ENCODE measurements around the gene C5orf34.
A peak's percentile ranks its signal among the peaks of the same experiment; 100 is the strongest.
"Not testable (repeated sequence)": the region's sequence is repeated elsewhere in the genome, so short reads cannot be mapped to it uniquely, and the experiment has no call there.

C5orf34 gene

GRCh38 chr5:43484106-43484849 lies 30.7 kb downstream of the C5orf34 start:
- WGBS, 2 experiments, result 5% methylated on average over 32 of the region's 32 CpGs
- H3K9me3 ChIP-seq (ENCODE audit: control insufficient read depth, low read length), result no peaks in the 10 kb centered on the region
- no peaks in the 10 kb centered on the region for H3K27me3 ChIP-seq (ENCODE audit: control insufficient read depth, insufficient read depth, low read length, poor library complexity, severe bottlenecking)
- H3K36me3 ChIP-seq (ENCODE audit: control insufficient read depth, insufficient read depth, low read length), result no peaks in the 10 kb centered on the region
- peak overlapping the region; percentile 91 for H3K27ac ChIP-seq (ENCODE audit: insufficient read depth, low read depth, low read length, poor library complexity, severe bottlenecking)
- H3K4me3 ChIP-seq (ENCODE audit: insufficient read depth, low read depth, low read length), result peak overlapping the region; percentile 75
- H3K4me1 ChIP-seq (ENCODE audit: control insufficient read depth, insufficient read depth, low read length), result peaks cover 5% of the 10 kb centered on the region

- H3K4me3 ChIP-seq (ENCODE audit: insufficient read depth, low read depth, low read length), result peak within 1 kb of the TSS; percentile 75
- H3K27me3 ChIP-seq (ENCODE audit: control insufficient read depth, insufficient read depth, low read length, poor library complexity, severe bottlenecking), result no peaks in the 10 kb centered on the region
- H3K36me3 ChIP-seq (ENCODE audit: control insufficient read depth, insufficient read depth, low read length), result no peaks in the 10 kb centered on the region
- H3K9me3 ChIP-seq (ENCODE audit: control insufficient read depth, low read length), result no peaks in the 10 kb centered on the region
- peak within 1 kb of the TSS; percentile 91 for H3K27ac ChIP-seq (ENCODE audit: insufficient read depth, low read depth, low read length, poor library complexity, severe bottlenecking)
- WGBS, 2 experiments, result 0 to 1% methylated on average over 62 of the region's 62 CpGs
- peaks cover 5% of the 10 kb centered on the region for H3K4me1 ChIP-seq (ENCODE audit: control insufficient read depth, insufficient read depth, low read length)
These were observed 31.4 kb downstream of the C5orf34 start, which contains the start of gene TMEM267 for GRCh38 chr5:43483298-43484105. TSS of gene TMEM267 (minus strand) at chr5:43483865. CDS start at chr5:43453969, 29,896 bp downstream.

- H3K27me3 ChIP-seq (ENCODE audit: control insufficient read depth, insufficient read depth, low read length, poor library complexity, severe bottlenecking), result no peaks in the 10 kb centered on the region
- H3K9me3 ChIP-seq (ENCODE audit: control insufficient read depth, low read length), result no peaks in the 10 kb centered on the region
- peaks cover 5% of the 10 kb centered on the region for H3K4me1 ChIP-seq (ENCODE audit: control insufficient read depth, insufficient read depth, low read length)
- no peak overlapping the region for H3K27ac ChIP-seq (ENCODE audit: insufficient read depth, low read depth, low read length, poor library complexity, severe bottlenecking)
- H3K36me3 ChIP-seq (ENCODE audit: control insufficient read depth, insufficient read depth, low read length), result no peaks in the 10 kb centered on the region
- H3K4me3 ChIP-seq (ENCODE audit: insufficient read depth, low read depth, low read length), result peak overlapping the region; percentile 75
- 39 to 63% methylated on average over 5 to 6 of the region's 6 CpGs for WGBS, 2 experiments
These were observed 32.3 kb downstream of the C5orf34 start for GRCh38 chr5:43482490-43483297.

- Histone ChIP-seq H3K27me3 (ENCODE audit: control insufficient read depth, insufficient read depth, low read length, poor library complexity, severe bottlenecking) (no peaks in the 10 kb centered on the region), H3K4me1 (ENCODE audit: control insufficient read depth, insufficient read depth, low read length) (no peaks in the 10 kb centered on the region), H3K9me3 (ENCODE audit: control insufficient read depth, low read length) (peaks cover 2% of the 10 kb centered on the region), H3K36me3 (ENCODE audit: control insufficient read depth, insufficient read depth, low read length) (no peaks in the 10 kb centered on the region), H3K27ac (ENCODE audit: insufficient read depth, low read depth, low read length, poor library complexity, severe bottlenecking) (no peak overlapping the region), H3K4me3 (ENCODE audit: insufficient read depth, low read depth, low read length) (no peak overlapping the region)
- 93 to 95% methylated on average over 5 to 6 of the region's 6 CpGs for WGBS, 2 experiments
These were observed 45.1 kb downstream of the C5orf34 start for GRCh38 chr5:43469671-43470391.

GRCh38 chr5:43467100-43467499 lies 47.8 kb downstream of the C5orf34 start:
- no peaks in the 10 kb centered on the region for H3K27me3 ChIP-seq (ENCODE audit: control insufficient read depth, insufficient read depth, low read length, poor library complexity, severe bottlenecking)
- peaks cover 2% of the 10 kb centered on the region for H3K9me3 ChIP-seq (ENCODE audit: control insufficient read depth, low read length)
- H3K4me3 ChIP-seq (ENCODE audit: insufficient read depth, low read depth, low read length), result no peak overlapping the region

GRCh38 chr5:43465455-43465854 lies 49.5 kb downstream of the C5orf34 start:
- H3K4me1 ChIP-seq (ENCODE audit: control insufficient read depth, insufficient read depth, low read length); H3K9me3 ChIP-seq (ENCODE audit: control insufficient read depth, low read length); H3K36me3 ChIP-seq (ENCODE audit: control insufficient read depth, insufficient read depth, low read length); H3K4me3 ChIP-seq (ENCODE audit: insufficient read depth, low read depth, low read length); H3K27ac ChIP-seq (ENCODE audit: insufficient read depth, low read depth, low read length, poor library complexity, severe bottlenecking); H3K27me3 ChIP-seq (ENCODE audit: control insufficient read depth, insufficient read depth, low read length, poor library complexity, severe bottlenecking): not testable (repeated sequence)
- WGBS, 2 experiments, result 92 to 100% methylated on average over 2 of the region's 3 CpGs

More at GRCh38 chr5:43467100-43467499, 47.8 kb downstream of the C5orf34 start:
- Histone ChIP-seq H3K36me3 (ENCODE audit: control insufficient read depth, insufficient read depth, low read length) (no peaks in the 10 kb centered on the region), H3K4me1 (ENCODE audit: control insufficient read depth, insufficient read depth, low read length) (no peaks in the 10 kb centered on the region), H3K27ac (ENCODE audit: insufficient read depth, low read depth, low read length, poor library complexity, severe bottlenecking) (no peak overlapping the region)

- no peaks in the 10 kb centered on the region for H3K4me1 ChIP-seq (ENCODE audit: control insufficient read depth, insufficient read depth, low read length)
- no peaks in the 10 kb centered on the region for H3K36me3 ChIP-seq (ENCODE audit: control insufficient read depth, insufficient read depth, low read length)
- WGBS, 2 experiments, result 89 to 100% methylated on average over 1 of the region's 1 CpG
- H3K9me3 ChIP-seq (ENCODE audit: control insufficient read depth, low read length), result no peaks in the 10 kb centered on the region
- H3K27me3 ChIP-seq (ENCODE audit: control insufficient read depth, insufficient read depth, low read length, poor library complexity, severe bottlenecking), result no peaks in the 10 kb centered on the region
- no peak overlapping the region for H3K4me3 ChIP-seq (ENCODE audit: insufficient read depth, low read depth, low read length)
- no peak overlapping the region for H3K27ac ChIP-seq (ENCODE audit: insufficient read depth, low read depth, low read length, poor library complexity, severe bottlenecking)
These were observed 53.9 kb downstream of the C5orf34 start for GRCh38 chr5:43461066-43461465.

- Histone ChIP-seq H3K4me3 (ENCODE audit: insufficient read depth, low read depth, low read length) (no peak overlapping the region), H3K9me3 (ENCODE audit: control insufficient read depth, low read length) (no peaks in the 10 kb centered on the region), H3K36me3 (ENCODE audit: control insufficient read depth, insufficient read depth, low read length) (no peaks in the 10 kb centered on the region), H3K27me3 (ENCODE audit: control insufficient read depth, insufficient read depth, low read length, poor library complexity, severe bottlenecking) (no peaks in the 10 kb centered on the region), H3K4me1 (ENCODE audit: control insufficient read depth, insufficient read depth, low read length) (no peaks in the 10 kb centered on the region), H3K27ac (ENCODE audit: insufficient read depth, low read depth, low read length, poor library complexity, severe bottlenecking) (no peak overlapping the region)
- 94 to 97% methylated on average over 3 of the region's 3 CpGs for WGBS, 2 experiments
These were observed 58.4 kb downstream of the C5orf34 start for GRCh38 chr5:43456556-43456955.

- H3K27ac ChIP-seq (ENCODE audit: insufficient read depth, low read depth, low read length, poor library complexity, severe bottlenecking); H3K4me3 ChIP-seq (ENCODE audit: insufficient read depth, low read depth, low read length); H3K4me1 ChIP-seq (ENCODE audit: control insufficient read depth, insufficient read depth, low read length); H3K9me3 ChIP-seq (ENCODE audit: control insufficient read depth, low read length); H3K36me3 ChIP-seq (ENCODE audit: control insufficient read depth, insufficient read depth, low read length); H3K27me3 ChIP-seq (ENCODE audit: control insufficient read depth, insufficient read depth, low read length, poor library complexity, severe bottlenecking): not testable (repeated sequence)
These were observed 73.4 kb downstream of the C5orf34 start for GRCh38 chr5:43441575-43441974.
